NCI-H1694 treated with DMSO at 0.1 percent for 48 hours (cell line): ENCODE data around the gene HEATR1.
"Not testable (repeated sequence)": the region's sequence is repeated elsewhere in the genome, so short reads cannot be mapped to it uniquely, and the experiment has no call there.

Experiments used
- DNase-seq: peaks from one replicate; lab custom pipeline; 2025; lab: John Stamatoyannopoulos, UW

Gene HEATR1

GRCh38 chr1:236602171-236602570, 2.1 kb downstream of the HEATR1 start:
- DNase-seq: no peak

DNA sequence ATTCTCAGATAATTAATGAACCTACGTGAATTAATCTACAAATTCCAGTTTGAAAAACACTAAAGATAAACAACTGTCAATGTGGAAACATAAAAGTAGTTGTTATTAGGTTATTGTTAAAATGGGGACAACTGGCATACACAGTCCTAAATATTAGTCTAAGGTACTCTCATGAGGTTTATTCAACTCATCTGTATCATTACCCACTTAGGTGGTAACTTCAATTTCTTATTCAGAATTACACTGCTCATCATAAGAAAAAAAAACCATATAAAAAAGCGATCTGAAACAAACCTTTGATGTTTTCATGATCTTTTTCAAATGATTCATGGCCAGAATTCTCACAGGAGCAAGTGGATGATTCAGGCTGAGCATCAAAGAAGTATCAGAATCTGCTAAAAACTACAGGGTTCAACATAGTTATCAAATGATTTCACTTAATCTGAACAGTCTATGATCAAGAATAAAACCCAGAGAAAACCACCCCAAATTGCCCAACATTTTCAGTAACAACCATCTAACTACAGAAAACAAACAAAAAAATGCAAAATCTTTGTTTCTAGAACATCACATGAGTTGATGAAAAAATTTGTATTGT, 13.7 kb downstream of the HEATR1 start:
- no peak for DNase-seq

GRCh38 chr1:236589531-236589930, 14.8 kb downstream of the HEATR1 start:
- DNase-seq: no peak

DNA sequence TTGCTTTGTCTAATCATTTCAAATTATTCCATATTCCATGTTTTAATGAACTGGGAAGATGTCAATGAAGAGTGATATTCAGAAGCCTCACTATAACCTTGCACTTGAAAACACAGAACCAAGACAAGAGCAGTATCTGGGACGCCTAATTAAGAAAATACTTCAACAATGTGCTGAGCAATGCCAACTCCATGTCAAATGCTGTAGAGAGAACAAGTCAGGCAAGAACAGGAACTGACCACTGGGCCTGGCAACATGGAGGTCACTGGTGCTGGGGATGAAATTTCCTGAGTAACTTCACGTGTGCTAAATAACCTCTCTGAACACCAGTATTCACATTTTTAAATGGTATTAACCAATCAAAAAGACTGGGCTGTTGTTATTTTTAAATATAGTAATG, 22.8 kb downstream of the HEATR1 start:
- no peak for DNase-seq

DNA sequence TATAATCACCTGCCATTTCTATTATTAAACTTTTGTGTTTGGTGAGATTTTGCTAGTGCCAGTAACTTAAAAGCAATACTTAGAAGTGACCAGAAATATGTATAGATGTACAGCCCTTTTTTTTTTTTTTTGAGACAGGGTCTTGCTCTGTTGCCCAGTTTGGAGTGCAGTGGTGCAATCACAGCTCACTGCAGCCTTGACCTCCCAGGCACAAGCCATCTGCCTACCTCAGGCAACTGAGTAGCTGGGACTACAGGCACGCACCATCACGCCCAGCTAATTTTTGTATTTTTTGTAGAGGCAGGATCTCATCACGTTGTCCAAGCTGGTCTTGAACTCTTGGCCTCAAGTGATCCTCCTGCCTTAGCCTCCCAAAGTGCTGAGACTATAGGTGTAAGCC, 23.9 kb downstream of the HEATR1 start:
- DNase-seq: not testable (repeated sequence)

DNA sequence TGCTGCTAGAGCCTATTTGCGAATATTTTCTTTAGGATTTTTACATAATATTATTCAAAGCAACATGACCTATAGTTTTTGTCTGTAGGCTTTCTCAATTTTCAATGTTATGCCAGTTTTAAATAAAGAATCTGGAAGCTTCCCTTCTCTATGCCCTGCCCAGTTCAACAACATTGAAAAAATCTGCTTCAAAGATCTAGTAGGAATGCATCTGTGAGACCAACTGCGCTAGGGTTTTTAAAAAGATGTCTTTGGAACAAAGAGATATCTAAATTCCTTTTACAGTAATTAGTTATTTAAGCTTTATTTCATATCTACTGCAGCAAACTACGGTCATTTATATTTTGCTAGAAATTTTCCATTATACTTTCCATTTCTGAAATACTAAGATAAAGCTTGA, 25.7 kb downstream of the HEATR1 start:
- no peak for DNase-seq

DNA sequence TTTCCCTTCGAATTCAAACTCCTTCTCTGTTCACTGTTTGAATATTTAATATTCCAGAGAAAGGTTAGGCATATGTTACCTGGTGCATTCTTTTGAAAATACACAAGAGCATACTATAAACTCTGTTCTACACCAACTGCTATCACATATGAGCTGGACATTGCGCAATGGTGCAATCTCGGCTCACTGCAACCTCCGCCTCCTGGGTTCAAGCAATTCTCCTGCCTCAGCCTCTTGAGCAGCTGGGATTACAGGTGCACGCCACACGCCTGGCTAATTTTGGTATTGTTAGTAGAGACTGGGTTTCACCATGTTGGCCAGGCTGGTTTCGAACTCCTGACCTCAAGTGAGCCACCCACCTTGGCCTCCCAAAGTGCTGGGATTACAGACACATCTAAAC, 27.3 kb downstream of the HEATR1 start:
- not testable (repeated sequence) for DNase-seq

- DNase-seq: no peak
These were observed 28.3 kb downstream of the HEATR1 start for GRCh38 chr1:236576004-236576403.

DNA sequence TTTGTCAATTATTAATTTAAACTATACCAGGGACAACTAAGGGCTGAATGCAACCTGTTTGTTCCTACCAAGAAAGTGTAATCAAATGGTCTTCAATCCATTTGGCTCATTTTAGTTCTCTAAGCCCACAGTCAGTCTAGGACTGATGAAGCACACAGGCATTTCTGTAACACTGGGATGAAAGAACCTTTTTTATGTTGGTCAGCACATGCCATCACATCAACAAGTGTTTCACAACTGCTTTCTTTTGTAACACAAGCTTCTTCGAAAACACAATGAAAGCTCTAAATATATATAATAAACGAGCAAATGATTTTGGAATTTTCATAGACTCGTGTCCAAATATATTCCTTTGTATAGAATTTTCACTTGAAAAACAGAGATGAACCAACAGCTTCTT, 28.8 kb downstream of the HEATR1 start:
- no peak for DNase-seq

- DNase-seq: no peak
These were observed 35.9 kb downstream of the HEATR1 start for GRCh38 chr1:236568285-236568894.

GRCh38 chr1:236565530-236565929, 38.8 kb downstream of the HEATR1 start:
- no peak for DNase-seq

DNA sequence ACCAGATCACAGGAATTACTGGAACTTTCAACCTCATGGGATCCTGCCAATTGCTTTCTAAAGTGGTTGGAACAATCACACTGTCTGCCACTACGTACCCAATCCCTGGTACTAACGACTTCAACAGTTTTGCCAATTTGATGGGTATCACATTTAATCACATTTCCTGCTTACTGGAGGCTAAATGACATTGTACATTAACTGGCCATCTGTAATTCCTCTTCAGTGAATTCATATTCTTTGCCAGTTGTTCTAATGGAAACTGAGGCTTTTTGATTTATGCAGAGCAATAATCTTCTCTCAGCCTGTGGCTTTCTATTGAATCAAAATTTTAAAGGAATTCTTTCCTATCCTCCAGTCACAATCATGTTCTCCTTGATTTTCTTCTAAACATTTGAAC, 42.3 kb downstream of the HEATR1 start:
- DNase-seq: no peak

GRCh38 chr1:236560213-236560771, 44.0 kb downstream of the HEATR1 start:
- DNase-seq: no peak

DNA sequence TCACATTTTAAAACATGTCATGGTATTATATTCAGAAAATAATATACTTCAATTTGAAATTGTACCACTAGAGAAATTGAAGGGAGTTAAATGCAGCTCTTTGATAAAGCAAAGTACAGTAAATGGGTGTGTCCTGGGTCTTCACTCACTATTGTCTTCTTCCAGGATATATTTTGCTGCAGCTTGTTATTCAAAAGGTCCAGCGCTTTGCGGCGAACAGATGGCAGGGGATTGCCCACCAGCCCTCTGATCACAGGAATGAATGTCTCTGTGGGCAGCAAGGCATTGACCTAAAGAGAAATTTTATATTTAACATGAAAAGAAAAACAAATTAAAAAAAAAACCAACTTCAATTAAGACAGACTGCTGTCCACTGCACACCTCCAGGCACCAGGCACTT, 45.5 kb downstream of the HEATR1 start:
- DNase-seq: no peak

- DNase-seq: no peak
These were observed 46.2 kb downstream of the HEATR1 start for GRCh38 chr1:236558081-236558480.

DNA sequence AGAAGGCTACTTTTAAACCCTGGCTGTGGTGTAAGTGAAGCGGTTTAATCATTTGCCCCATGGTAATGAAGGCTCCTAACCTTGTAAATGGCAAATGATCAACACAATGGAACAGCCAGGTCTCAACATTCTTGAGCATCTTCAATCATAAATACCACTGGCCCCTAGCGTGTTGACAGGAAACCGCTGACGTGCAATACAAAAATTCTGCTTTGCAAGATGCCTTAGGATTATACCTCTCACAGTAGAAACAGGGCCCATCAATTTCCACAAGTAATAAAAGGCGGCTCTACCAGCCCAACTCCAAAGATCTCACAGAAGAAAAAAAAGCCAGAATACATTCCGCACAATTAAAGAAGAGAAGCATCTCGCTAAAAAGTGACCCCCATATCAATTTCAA, 47.7 kb downstream of the HEATR1 start:
- DNase-seq: no peak

GRCh38 chr1:236553370-236553769, 50.9 kb downstream of the HEATR1 start:
- DNase-seq: no peak

GRCh38 chr1:236552901-236553300, 51.4 kb downstream of the HEATR1 start:
- no peak for DNase-seq

DNA sequence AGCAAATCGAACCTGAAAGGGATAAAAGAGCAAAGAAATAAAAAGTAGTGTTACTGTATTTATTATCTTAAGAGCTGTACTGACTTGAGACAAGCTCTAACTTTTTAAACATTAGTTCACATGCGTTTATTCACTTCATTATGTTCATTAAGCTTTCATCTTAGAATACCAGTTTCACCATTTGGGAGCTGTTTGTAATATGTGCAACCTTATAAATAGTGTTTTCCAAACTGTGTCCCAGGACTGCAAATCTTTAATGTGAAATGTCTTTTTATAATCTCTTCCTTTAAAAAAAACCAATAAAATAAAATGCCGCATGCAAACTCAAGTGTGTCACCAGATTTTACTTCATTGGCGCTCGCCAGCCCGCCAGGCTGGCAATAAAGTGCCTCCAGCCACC, 52.2 kb downstream of the HEATR1 start:
- no peak for DNase-seq

DNA sequence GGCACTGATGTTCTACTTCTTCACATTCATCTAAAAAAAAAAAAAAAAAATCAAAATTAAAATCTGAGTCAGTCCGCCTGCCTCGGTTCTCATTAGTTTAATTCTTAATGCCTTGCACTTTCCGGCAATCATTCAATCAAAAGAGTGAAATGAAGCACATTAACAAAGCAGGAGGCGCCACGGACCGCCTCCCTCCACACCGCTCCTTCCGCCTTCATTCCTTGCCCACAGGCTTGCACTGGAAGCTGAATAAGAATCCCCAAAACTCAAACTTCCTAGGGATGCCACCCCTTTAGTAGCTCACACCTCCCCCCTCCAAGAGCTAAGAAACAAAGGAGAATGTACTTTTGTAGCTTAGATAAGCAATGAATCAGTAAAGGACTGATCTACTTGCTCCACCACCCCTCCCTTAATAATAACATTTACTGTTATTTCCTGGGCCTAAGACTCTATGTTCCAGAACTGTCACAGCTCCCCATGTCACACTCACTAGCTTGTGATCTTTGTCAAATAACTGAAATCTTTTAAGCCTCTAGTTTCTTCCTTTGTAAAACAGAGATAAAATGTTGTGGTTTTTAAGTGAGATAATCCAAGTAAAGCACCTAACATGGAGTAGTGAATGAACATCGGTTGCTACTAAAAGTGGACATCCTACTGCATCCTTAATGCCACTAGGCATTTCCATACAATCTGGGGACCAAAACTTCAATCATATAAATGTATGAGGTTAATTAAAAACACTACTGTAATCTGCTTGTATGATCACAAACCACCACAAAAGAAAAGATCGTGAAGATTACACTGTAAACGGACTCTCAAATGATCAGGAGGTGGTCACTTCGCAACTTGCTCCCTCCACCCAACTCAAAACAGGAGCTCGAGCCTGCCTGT, 53.1 kb downstream of the HEATR1 start:
- no peak for DNase-seq

- DNase-seq: no peak
These were observed 55.9 kb downstream of the HEATR1 start for GRCh38 chr1:236548452-236548851.

DNA sequence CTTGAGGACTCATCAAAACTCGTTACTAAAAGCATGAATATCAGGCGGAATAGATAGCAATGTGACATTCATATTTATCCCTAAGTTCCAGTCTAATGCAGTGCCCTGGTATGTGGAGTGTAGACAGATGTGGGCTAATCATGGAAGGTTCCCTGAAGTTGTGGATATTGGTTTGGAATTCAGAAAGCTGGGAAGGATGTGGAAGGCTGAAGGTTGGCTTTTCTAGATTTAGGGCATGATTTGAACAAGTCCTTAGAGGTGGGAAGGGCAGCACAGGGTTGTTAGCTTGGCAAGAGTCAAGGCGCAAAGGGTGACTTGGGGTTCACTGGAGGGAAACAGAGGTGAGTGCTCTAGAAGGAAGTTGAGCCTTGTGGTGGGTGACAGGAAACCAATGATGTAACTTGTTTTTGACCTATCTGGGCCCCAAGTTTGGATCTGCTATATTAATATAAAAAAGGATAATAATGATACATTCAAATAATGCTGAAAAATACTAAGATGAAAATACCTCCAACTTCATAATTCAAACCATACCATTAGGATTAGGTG, 58.6 kb downstream of the HEATR1 start:
- DNase-seq: no peak
